IMR-90 (cell line): Measurements from ENCODE around the gene SPINDOC. TPM values are rescaled to one million over a fixed set of nuclear protein-coding genes. Genes with fewer than 3 reads are reported as not detected.

Source experiments
- ATAC-seq: fragments of 200-7000 bp; cut with Tn5 transposase; 2 replicates; pipeline ENCODE4 v1.9.1; 2020; ENCODE audit warnings: low read depth, mild to moderate bottlenecking, moderate library complexity
- BruUV-seq: library from RNA; stranded (reverse); fragments of 400-500 nt; replicated peaks from 2 replicates; lab custom pipeline; 2021; lab: Mats Ljungman, UMichigan
- CTCF ChIA-PET: fragments of 300-600 bp; formaldehyde crosslinking; extraction: SDS; loops from one replicate; lab custom pipeline; 2021; ENCODE audit warnings: antibody characterized with exemption; lab: Yijun Ruan, JAX
- POLR2A ChIA-PET: fragments of 300-600 bp; sonication (Branson Sonifier 250); formaldehyde crosslinking; loops from one replicate; lab custom pipeline; 2022; ENCODE audit warnings: antibody characterized with exemption; ENCODE audit not compliant: unreplicated experiment; lab: Charles Lee
- DNase-seq: peaks from one replicate; pipeline ENCODE4 v3.0.0; 2013
- H2AFZ ChIP-seq: replicated peaks from 2 replicates; pipeline ENCODE3; 2013; ENCODE audit warnings: low read length, mild to moderate bottlenecking; ENCODE audit not compliant: poor library complexity
- H2AK5ac ChIP-seq: 2 replicates; pipeline ENCODE4 v1.6.1; 2013; ENCODE audit warnings: low read depth, low read length, inconsistent platforms
- H2AK9ac ChIP-seq: replicated peaks from 2 replicates; pipeline ENCODE3; 2013; ENCODE audit warnings: mild to moderate bottlenecking, low read depth, low read length, moderate library complexity; ENCODE audit not compliant: poor library complexity
- H2BK120ac ChIP-seq: 2 replicates; pipeline ENCODE4 v1.6.1; 2013; ENCODE audit warnings: low read depth, low read length, inconsistent platforms
- H2BK15ac ChIP-seq: 3 replicates; pipeline ENCODE4 v1.6.1; 2013; ENCODE audit warnings: low read depth, low read length, inconsistent platforms
- H2BK20ac ChIP-seq: 2 replicates; pipeline ENCODE4 v1.6.1; 2013; ENCODE audit warnings: low read depth, mild to moderate bottlenecking, inconsistent platforms, low read length, moderate library complexity
- H2BK5ac ChIP-seq: 2 replicates; pipeline ENCODE4 v1.6.1; 2013; ENCODE audit warnings: mild to moderate bottlenecking, low read depth, low read length, inconsistent platforms; ENCODE audit not compliant: poor library complexity, severe bottlenecking
- H3K14ac ChIP-seq: replicated peaks from 2 replicates; pipeline ENCODE4 v1.6.1; 2013; ENCODE audit warnings: low read depth, low read length, inconsistent platforms
- H3K18ac ChIP-seq: 2 replicates; pipeline ENCODE4 v1.6.1; 2013; ENCODE audit warnings: low read depth, low read length, control low read depth
- H3K23ac ChIP-seq: 2 replicates; pipeline ENCODE4 v1.6.1; 2013; ENCODE audit warnings: low read depth, low read length, inconsistent platforms
- H3K27ac ChIP-seq: 2 replicates; pipeline ENCODE4 v1.5.1; 2013; ENCODE audit warnings: mild to moderate bottlenecking, control low read depth, low read length; ENCODE audit not compliant: insufficient read depth
- H3K27me3 ChIP-seq: 2 replicates; pipeline ENCODE4 v1.6.1; 2013; ENCODE audit warnings: low read length; ENCODE audit not compliant: control insufficient read depth, insufficient read depth
- H3K36me3 ChIP-seq: 2 replicates; pipeline ENCODE4 v1.6.1; 2013; ENCODE audit warnings: low read length, mixed read lengths; ENCODE audit not compliant: control insufficient read depth, insufficient read depth
- H3K4ac ChIP-seq: 2 replicates; pipeline ENCODE4 v1.6.1; 2013; ENCODE audit warnings: low read depth, low read length, inconsistent platforms
- H3K4me1 ChIP-seq: 2 replicates; pipeline ENCODE4 v1.6.1; 2013; ENCODE audit warnings: low read length, mixed read lengths; ENCODE audit not compliant: control insufficient read depth, insufficient read depth
- H3K4me2 ChIP-seq: 2 replicates; pipeline ENCODE4 v1.6.1; 2013; ENCODE audit warnings: low read depth, mild to moderate bottlenecking, control low read depth, low read length, moderate library complexity
- H3K4me3 ChIP-seq: 2 replicates; pipeline ENCODE4 v1.5.1; 2013; ENCODE audit warnings: low read depth, mild to moderate bottlenecking, control low read depth, low read length, moderate library complexity; ENCODE audit not compliant: insufficient read depth
- H3K56ac ChIP-seq: 2 replicates; pipeline ENCODE4 v1.6.1; 2013; ENCODE audit warnings: low read length, inconsistent platforms; ENCODE audit not compliant: insufficient read depth; ENCODE audit errors: extremely low read depth
- H3K79me1 ChIP-seq, 2 experiments: 2 replicates each; pipeline ENCODE4 v1.6.1; 2013; ENCODE audit warnings: low read length in 2 of 2, inconsistent platforms in 1 of 2, low read depth in 1 of 2
- H3K9ac ChIP-seq: 2 replicates; pipeline ENCODE4 v1.6.1; 2013; ENCODE audit warnings: low read depth, low read length, control low read depth
- H3K9me1 ChIP-seq: 2 replicates; pipeline ENCODE4 v1.6.1; 2013; ENCODE audit warnings: low read length, inconsistent platforms; ENCODE audit not compliant: insufficient read depth
- H3K9me3 ChIP-seq: 2 replicates; pipeline ENCODE4 v1.6.1; 2013; ENCODE audit warnings: low read length; ENCODE audit not compliant: control insufficient read depth, insufficient read depth
- H4K20me1 ChIP-seq: 2 replicates; pipeline ENCODE4 v1.6.1; 2013; ENCODE audit warnings: low read length, inconsistent platforms; ENCODE audit not compliant: insufficient read depth
- H4K5ac ChIP-seq: 2 replicates; pipeline ENCODE4 v1.6.1; 2013; ENCODE audit warnings: mild to moderate bottlenecking, low read depth, low read length, control low read depth
- H4K8ac ChIP-seq, 2 experiments: 2 replicates each; pipeline ENCODE4 v1.6.1; 2013; ENCODE audit warnings: low read depth in 2 of 2, low read length in 2 of 2, control low read depth in 1 of 2, inconsistent platforms in 1 of 2
- H4K91ac ChIP-seq: 2 replicates; pipeline ENCODE4 v1.6.1; 2013; ENCODE audit warnings: low read depth, low read length, inconsistent platforms; ENCODE audit not compliant: insufficient read depth
- CEBPB ChIP-seq: IDR thresholded peaks from 2 replicates; pipeline ENCODE4 v1.6.1; 2012; ENCODE audit warnings: low read depth, low read length, improper control_type of control experiment
- ELK1 ChIP-seq: fragments of 150-350 bp; IDR thresholded peaks from 2 replicates; pipeline ENCODE4 v1.6.1; 2016; ENCODE audit warnings: low read depth, mild to moderate bottlenecking, low read length, moderate library complexity, borderline replicate concordance
- FOS ChIP-seq: fragments of 150-350 bp; IDR thresholded peaks from 2 replicates; pipeline ENCODE4 v1.6.1; 2016; ENCODE audit warnings: low read depth, low read length
- NFE2L2 ChIP-seq: fragments of 150-350 bp; IDR thresholded peaks from 2 replicates; pipeline ENCODE4 v1.6.1; 2016; ENCODE audit warnings: low read depth, mild to moderate bottlenecking, low read length
- WGBS, 2 experiments: methylation state at CpG; one replicate each; pipeline versions ENCODE4 v1.1.5 to v1.1.7; 2013; ENCODE audit warnings: missing lambda C conversion rate in 2 of 2; ENCODE audit not compliant: insufficient read length in 1 of 2; ENCODE audit errors: extremely low coverage in 2 of 2; 5-methylcytosine and 5-hydroxymethylcytosine counted together
- dilution Hi-C: fragments of 300-500 bp; cut with HindIII; formaldehyde crosslinking; loops from one replicate; pipeline ENCODE4 v1.14.3; 2018; ENCODE audit warnings: low sequenced_read_pairs; ENCODE audit not compliant: unreplicated experiment
- in situ Hi-C: fragments of 300-500 bp; cut with MboI; formaldehyde crosslinking; loops from 3 replicates; pipeline ENCODE4 v1.14.3; 2019; ENCODE audit warnings: low sequenced_read_pairs, inconsistent platforms, mixed read lengths
- intact Hi-C: fragments of 100-400 bp; cut with micrococcal nuclease; formaldehyde crosslinking; loops from 2 replicates; pipeline ENCODE4 v1.10.0; 2022
- polyA plus RNA-seq, 3 experiments: library from polyadenylated mRNA; depleted of rRNA; stranded (reverse); fragments of >200 nt; gene quantifications; 2 replicates each; pipeline ENCODE4 v1.2.3, GENCODE V29; 2012; ENCODE audit warnings: low replicate concordance in 1 of 3
- total RNA-seq: library from RNA; depleted of rRNA; stranded (reverse); fragments of >200 nt; gene quantifications from 2 replicates; pipeline ENCODE4 v1.2.3, GENCODE V29; 2012
- TF ChIP-seq, protein P1 (sequence below): fragments of 150-350 bp; IDR thresholded peaks from 2 replicates; pipeline ENCODE4 v1.6.1; 2017; ENCODE audit warnings: mild to moderate bottlenecking, antibody characterized with exemption, low read length, low read depth
- TF ChIP-seq, protein P2 (sequence below): conservative IDR thresholded peaks from 2 replicates; pipeline ENCODE4 v1.5.1; 2012; ENCODE audit warnings: mild to moderate bottlenecking, low read depth, low read length, improper control_type of control experiment

The SPINDOC gene
- total and polyA plus RNA-seq, 2 of the 4 experiments (the other 2 are of a cell fraction): 10.0 to 29.9 TPM

DNA sequence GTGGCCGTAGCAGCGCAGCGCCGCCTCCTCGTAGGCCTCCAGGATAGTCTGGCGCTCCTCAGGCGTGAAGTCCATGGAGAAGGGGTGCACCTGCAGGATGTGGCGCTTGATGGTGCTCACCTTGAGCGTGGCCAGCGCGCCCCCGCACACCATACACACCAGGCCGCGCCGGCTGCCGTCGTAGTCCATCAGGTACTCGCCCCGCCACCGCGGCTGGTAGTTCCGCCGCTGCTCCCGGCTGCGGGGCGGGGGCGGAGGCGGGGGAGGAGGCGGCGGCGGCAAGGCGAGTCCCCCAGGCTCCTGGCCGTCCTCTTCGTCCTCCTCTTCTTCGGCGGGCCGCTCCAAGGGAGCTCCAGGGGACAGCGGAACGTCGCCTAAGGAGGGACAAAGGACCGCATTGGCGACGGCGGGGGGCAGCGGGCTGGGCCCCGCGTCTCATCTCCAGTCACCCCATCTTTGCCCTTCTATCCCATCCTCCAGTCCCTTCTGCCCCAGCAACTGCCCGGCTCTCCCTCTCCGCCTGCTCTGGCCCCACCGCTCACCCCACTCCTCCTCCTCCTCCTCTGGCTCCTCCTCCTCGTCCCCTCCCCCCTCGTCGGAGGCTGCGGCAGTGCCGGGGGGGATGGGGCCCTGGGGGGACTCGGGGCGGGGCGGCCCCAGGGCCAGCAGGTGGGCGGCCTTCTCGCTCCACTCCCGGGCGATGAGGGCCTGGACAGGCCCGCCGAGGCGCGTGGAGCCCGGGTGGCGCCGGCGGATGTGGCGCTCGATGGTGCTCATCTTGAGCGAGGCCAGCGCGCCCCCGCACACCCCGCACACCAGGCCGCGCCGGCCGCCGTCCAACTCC is 49.5 kb upstream of the SPINDOC start:
- CTCF ChIA-PET: no interaction called here
- Histone ChIP-seq H4K5ac (no peak overlapping the region), H2BK15ac (no peak overlapping the region), H3K56ac (no peak overlapping the region), H3K18ac (no peak overlapping the region), H2AK9ac (peak overlapping the region; percentile 45), H3K79me1 (peaks cover 16 to 54% of the 10 kb centered on the region in 2 experiments), H3K27ac (no peak overlapping the region), H2BK120ac (no peak overlapping the region), H2AK5ac (no peak overlapping the region), H3K14ac (no peak overlapping the region), H4K8ac (no peak overlapping the region), H3K4me3 (no peak overlapping the region), H3K4me1 (peaks cover 9% of the 10 kb centered on the region; the same call in 1 of the 2 replicates), H3K4ac (no peak overlapping the region), H2AFZ (peak overlapping the region; percentile 2), H2BK20ac (no peak overlapping the region), H4K20me1 (peaks cover 33% of the 10 kb centered on the region), H3K9me3 (no peaks in the 10 kb centered on the region), H3K9me1 (no peaks in the 10 kb centered on the region), H3K27me3 (no peaks in the 10 kb centered on the region), H3K4me2 (no peak overlapping the region), H3K36me3 (peaks cover 36% of the 10 kb centered on the region), H3K9ac (no peak overlapping the region), H4K91ac (no peak overlapping the region), H3K23ac (no peak overlapping the region), H2BK5ac (no peak overlapping the region)
- dilution Hi-C loops (no loop called here), in situ Hi-C loops (loop anchor here (10.0 kb wide), 1 partner anchor 181 kb away; no protein-coding TSS in a partner anchor), intact Hi-C loops (no loop called here)
- ATAC-seq (no peak), DNase-seq (no peak)
- POLR2A ChIA-PET: no interaction called here
- no TSS peak for BruUV-seq
- 59% methylated on average over 37 of the region's 82 CpGs; no CpG with 5 or more reads in 1 of the 2 experiments for WGBS, 2 experiments
- no peak for TF ChIP-seq CEBPB
- no peak for TF ChIP-seq ELK1
- TF ChIP-seq, protein P1, sequence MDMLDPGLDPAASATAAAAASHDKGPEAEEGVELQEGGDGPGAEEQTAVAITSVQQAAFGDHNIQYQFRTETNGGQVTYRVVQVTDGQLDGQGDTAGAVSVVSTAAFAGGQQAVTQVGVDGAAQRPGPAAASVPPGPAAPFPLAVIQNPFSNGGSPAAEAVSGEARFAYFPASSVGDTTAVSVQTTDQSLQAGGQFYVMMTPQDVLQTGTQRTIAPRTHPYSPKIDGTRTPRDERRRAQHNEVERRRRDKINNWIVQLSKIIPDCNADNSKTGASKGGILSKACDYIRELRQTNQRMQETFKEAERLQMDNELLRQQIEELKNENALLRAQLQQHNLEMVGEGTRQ: no peak
- no peak for TF ChIP-seq NFE2L2
- no peak for TF ChIP-seq FOS
- TF ChIP-seq, protein P2, sequence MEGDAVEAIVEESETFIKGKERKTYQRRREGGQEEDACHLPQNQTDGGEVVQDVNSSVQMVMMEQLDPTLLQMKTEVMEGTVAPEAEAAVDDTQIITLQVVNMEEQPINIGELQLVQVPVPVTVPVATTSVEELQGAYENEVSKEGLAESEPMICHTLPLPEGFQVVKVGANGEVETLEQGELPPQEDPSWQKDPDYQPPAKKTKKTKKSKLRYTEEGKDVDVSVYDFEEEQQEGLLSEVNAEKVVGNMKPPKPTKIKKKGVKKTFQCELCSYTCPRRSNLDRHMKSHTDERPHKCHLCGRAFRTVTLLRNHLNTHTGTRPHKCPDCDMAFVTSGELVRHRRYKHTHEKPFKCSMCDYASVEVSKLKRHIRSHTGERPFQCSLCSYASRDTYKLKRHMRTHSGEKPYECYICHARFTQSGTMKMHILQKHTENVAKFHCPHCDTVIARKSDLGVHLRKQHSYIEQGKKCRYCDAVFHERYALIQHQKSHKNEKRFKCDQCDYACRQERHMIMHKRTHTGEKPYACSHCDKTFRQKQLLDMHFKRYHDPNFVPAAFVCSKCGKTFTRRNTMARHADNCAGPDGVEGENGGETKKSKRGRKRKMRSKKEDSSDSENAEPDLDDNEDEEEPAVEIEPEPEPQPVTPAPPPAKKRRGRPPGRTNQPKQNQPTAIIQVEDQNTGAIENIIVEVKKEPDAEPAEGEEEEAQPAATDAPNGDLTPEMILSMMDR: no peak
